Ascending aorta (tissue), 2 donors: ENCODE data around the gene DAPK3. TPM values are rescaled to one million over a fixed set of nuclear protein-coding genes. Genes with fewer than 3 reads are reported as not detected.
"Not testable (repeated sequence)": the region's sequence is repeated elsewhere in the genome, so short reads cannot be mapped to it uniquely, and the experiment has no call there.

Source experiments
- DNase-seq, 2 donors: peaks; one replicate each; pipeline ENCODE4 v3.0.0-alpha.2; 2019; ENCODE audit warnings: low spot score in 2 of 2
- H3K27ac ChIP-seq, 2 donors: fragments of 200-600 bp; sonication (generic); one replicate each; pipeline ENCODE4 v1.5.1; 2016 to 2017; ENCODE audit warnings: mild to moderate bottlenecking in 1 of 2
- H3K27me3 ChIP-seq: fragments of 200-600 bp; sonication (generic); one replicate; pipeline ENCODE4 v1.5.1; 2017
- H3K36me3 ChIP-seq, 2 donors: fragments of 200-600 bp; sonication (generic); one replicate each; pipeline ENCODE4 v1.5.1; 2016
- H3K4me1 ChIP-seq, 2 donors: fragments of 200-600 bp; sonication (generic); one replicate each; pipeline ENCODE4 v1.5.1; 2016 to 2017; ENCODE audit warnings: mild to moderate bottlenecking in 1 of 2
- H3K4me3 ChIP-seq, 2 donors: fragments of 200-600 bp; sonication (generic); one replicate each; pipeline ENCODE4 v1.5.1; 2016 to 2017; ENCODE audit warnings: mild to moderate bottlenecking in 1 of 2
- H3K9me3 ChIP-seq, 2 donors: fragments of 200-600 bp; sonication (generic); one replicate each; pipeline ENCODE4 v1.5.1; 2016
- CTCF ChIP-seq, 3 experiments: fragments of 200-600 bp in 2 of 3; fragments of 450-650 bp in 1 of 3; sonication (generic) in 2 of 3; IDR thresholded peaks; one replicate each; pipeline ENCODE4 v1.5.1; 2016 to 2019; ENCODE audit warnings: antibody characterized with exemption in 3 of 3, mild to moderate bottlenecking in 1 of 3, moderate library complexity in 1 of 3
- intact Hi-C: fragments of 100-400 bp; cut with DNase I; formaldehyde crosslinking; loops from one replicate; pipeline ENCODE4 v1.15.1; 2023
- total RNA-seq: library from RNA; depleted of rRNA; stranded (reverse); fragments of >200 nt; gene quantifications from one replicate; pipeline ENCODE4 v1.1.0, GENCODE V29; 2016

Gene DAPK3
- total RNA-seq, 1 donor from 2014 or later, result 135 TPM

DNA sequence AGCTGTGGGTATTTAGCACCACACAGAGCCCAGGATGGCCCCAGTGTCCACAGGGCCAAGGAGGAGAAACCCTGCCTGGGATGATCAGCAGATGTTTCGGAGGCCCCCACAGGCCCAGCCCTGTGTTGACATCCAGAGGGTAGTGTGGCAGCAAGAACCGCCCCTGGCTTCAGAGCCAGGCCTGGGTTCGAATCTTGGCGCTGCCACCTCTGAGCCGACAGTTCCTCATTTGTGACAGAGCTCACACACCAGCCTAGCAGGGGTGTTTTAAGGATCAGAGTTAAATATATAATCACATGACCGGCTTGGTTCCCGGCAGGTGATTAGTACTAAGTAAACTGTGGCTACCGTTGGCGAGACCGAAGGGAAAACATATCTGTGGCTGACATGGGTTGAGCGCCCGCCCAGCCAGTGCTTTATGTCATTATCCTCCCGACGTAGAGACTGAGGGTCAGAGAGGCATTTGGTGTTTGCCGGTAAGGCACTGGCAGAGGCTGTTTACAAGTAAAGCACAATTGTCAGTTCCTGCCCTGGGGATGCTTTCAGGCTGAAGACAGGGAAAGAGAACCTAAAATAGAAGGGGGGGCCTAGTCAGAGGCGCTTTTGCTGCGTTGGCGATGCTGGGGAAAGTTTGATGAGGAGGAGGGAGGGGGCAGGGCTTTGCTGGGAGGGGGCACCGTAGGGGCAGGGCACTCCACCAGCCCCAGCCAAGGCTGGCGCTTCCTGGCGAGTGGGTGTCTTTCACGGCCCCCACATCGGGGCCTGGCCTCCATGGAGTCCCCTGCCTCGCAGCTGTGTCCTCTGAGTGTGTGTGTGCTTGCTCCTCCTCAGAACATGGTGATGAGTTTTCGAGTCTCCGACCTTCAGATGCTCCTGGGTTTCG lies 41.4 kb upstream of the DAPK3 start:
- DNase-seq, result no peak
- H3K36me3 ChIP-seq, result peaks cover 22 to 23% of the 10 kb centered on the region in 2 donors
- H3K4me1 ChIP-seq, result peaks cover 5 to 45% of the 10 kb centered on the region in 2 donors
- H3K27me3 ChIP-seq, result no peaks in the 10 kb centered on the region
- intact Hi-C loops, result no loop called here
- no peaks in the 10 kb centered on the region for H3K9me3 ChIP-seq
- no peak overlapping the region for H3K27ac ChIP-seq
- no peak overlapping the region for H3K4me3 ChIP-seq
- TF ChIP-seq CTCF (IDR thresholded peaks at IDR 0.05), result no peak

DNA sequence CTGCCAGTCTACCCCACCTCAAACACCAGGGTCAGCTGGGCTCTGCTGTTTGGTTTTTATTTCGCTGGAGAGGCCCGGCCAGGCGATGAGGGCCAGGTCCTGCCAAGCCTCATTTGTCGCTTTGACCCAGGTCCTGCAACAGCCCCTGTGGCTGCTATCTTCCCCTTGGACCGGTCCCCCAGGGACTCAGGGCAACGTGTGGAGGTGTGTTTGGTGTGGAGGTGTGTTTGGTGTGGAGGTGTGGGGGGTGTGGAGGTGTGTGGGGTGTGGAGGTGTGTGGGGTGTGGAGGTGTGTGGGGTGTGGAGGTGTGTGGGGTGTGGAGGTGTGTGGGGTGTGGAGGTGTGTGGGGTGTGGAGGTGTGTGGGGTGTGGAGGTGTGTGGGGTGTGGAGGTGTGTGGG lies 40.5 kb upstream of the DAPK3 start:
- DNase-seq, H3K4me3 ChIP-seq, intact Hi-C loops, H3K27ac ChIP-seq, H3K27me3 ChIP-seq, H3K9me3 ChIP-seq: not testable (repeated sequence)
- H3K4me1 ChIP-seq, result peaks cover 5 to 47% of the 10 kb centered on the region in 2 donors
- H3K36me3 ChIP-seq, result peaks cover 22 to 23% of the 10 kb centered on the region in 2 donors

DNA sequence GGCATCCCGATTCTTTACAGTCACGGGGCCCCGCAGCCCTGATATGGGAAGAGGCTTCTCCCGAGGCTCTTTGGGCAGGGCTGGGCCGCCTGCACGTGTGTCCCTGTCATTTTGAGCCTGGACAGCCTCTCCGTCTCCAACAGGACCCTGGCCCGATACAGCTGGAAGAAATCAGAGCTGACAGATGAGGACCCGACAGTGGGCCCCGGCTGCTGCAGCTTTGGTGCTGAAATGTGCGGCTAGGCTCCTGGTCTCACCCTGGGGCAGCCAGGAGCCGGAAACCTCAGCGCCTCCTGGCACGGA lies 39.9 kb upstream of the DAPK3 start:
- H3K27me3 ChIP-seq, result no peaks in the 10 kb centered on the region
- DNase-seq, result no peak
- H3K4me3 ChIP-seq, result no peak overlapping the region
- intact Hi-C loops, result no loop called here
- no peaks in the 10 kb centered on the region for H3K9me3 ChIP-seq
- no peak for TF ChIP-seq CTCF (IDR thresholded peaks at IDR 0.05)
- peaks cover 5 to 42% of the 10 kb centered on the region in 2 donors for H3K4me1 ChIP-seq
- no peak overlapping the region for H3K27ac ChIP-seq
- peaks cover 22 to 23% of the 10 kb centered on the region in 2 donors for H3K36me3 ChIP-seq

GRCh38 chr19:4009990-4010807 lies 39.3 kb upstream of the DAPK3 start:
- H3K4me1 ChIP-seq, result peaks cover 5 to 37% of the 10 kb centered on the region in 2 donors
- H3K36me3 ChIP-seq, result peaks cover 22 to 23% of the 10 kb centered on the region in 2 donors
- H3K9me3 ChIP-seq, result no peaks in the 10 kb centered on the region
- no peak for TF ChIP-seq CTCF (IDR thresholded peaks at IDR 0.05)
- H3K27ac ChIP-seq, result no peak overlapping the region
- H3K27me3 ChIP-seq, result no peaks in the 10 kb centered on the region
- DNase-seq, result no peak
- no peak overlapping the region for H3K4me3 ChIP-seq
- intact Hi-C loops, result no loop called here

DNA sequence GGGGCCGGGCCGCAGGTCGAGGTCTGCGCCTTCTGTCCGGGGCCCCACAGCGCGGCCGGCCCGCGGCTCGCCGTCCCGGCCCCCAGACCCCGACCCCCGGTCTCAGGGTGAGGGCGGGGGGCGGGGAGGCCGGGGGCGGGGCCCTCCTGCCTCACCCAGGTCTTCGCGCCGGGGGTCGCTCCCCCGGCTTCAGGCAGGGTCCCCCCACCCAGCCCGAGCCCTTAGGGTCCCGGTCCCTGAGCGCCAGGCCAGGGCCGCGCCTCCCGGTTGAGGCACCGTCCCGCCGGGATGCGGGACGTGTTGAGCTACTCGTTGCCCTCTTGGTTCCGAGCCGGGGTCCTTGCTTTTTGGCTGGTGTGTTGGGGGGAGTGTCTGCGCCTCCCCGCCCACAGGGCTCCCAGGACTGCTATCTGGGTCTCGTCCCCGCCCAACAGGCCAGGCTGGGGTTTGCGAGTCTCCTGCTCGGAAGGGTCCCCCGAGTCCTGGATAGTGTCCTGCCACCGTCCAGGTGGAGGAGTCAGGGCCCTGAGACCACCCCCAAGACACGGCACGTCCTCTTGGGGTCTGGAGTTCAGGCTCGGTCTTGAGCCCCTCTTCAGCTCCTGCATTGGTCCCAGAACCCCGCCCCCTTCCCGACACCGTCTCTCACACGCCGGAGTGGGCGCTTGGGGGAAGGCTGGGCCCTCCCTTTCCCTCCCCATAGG lies 37.1 kb upstream of the DAPK3 start:
- H3K27ac ChIP-seq, result peak overlapping the region; percentile 66 to 67
- TF ChIP-seq CTCF (IDR thresholded peaks at IDR 0.05), result no peak
- peak overlapping the region; percentile 95 to 96 for H3K4me3 ChIP-seq
- H3K27me3 ChIP-seq, result no peaks in the 10 kb centered on the region
- H3K4me1 ChIP-seq, result peaks cover 5 to 29% of the 10 kb centered on the region in 2 donors
- DNase-seq, result no peak
- intact Hi-C loops, result loop anchor here (1.0 to 2.0 kb wide), 5 partner anchors 18 to 245 kb away; partner anchors contain the start of genes DAPK3, EEF2, MRPL54 and ZBTB7A
- H3K9me3 ChIP-seq, result no peaks in the 10 kb centered on the region
- peaks cover 4% of the 10 kb centered on the region in 2 donors for H3K36me3 ChIP-seq
